GM13976 (cell line): ENCODE results near the gene CYSRT1.
A peak's percentile ranks its signal among the peaks of the same experiment; 100 is the strongest.
"Not testable (repeated sequence)": the region's sequence is repeated elsewhere in the genome, so short reads cannot be mapped to it uniquely, and the experiment has no call there.

Experiments
- DNase-seq: peaks from one replicate; pipeline ENCODE4 v3.0.0; 2012; ENCODE audit warnings: low spot score
- CTCF ChIP-seq: IDR thresholded peaks from 2 replicates; pipeline ENCODE4 v1.5.1; 2012; ENCODE audit warnings: borderline replicate concordance, mild to moderate bottlenecking; ENCODE audit not compliant: insufficient read depth; ENCODE audit errors: extremely low read depth, missing control alignments, control extremely low read depth
- in situ Hi-C: fragments of 300-500 bp; cut with MboI; formaldehyde crosslinking; loops from one replicate; pipeline ENCODE4 v1.12.0; 2022; ENCODE audit warnings: low sequenced_read_pairs, mixed read lengths, inconsistent platforms; ENCODE audit not compliant: unreplicated experiment

CYSRT1 gene

GRCh38 chr9:137240841-137241489 lies 16.0 kb downstream of the CYSRT1 start, which contains the start of gene TUBB4B:
Gene TUBB4B, plus strand, starts transcription at chr9:137241287. Its CDS starts 74 bp downstream, at chr9:137241361.
- in situ Hi-C loops: no loop called here
- TF ChIP-seq CTCF: no peak

GRCh38 chr9:137241490-137242268 lies 16.7 kb downstream of the CYSRT1 start:
- DNase-seq: peak; percentile 78
- no peak for TF ChIP-seq CTCF
- in situ Hi-C loops: no loop called here

More at GRCh38 chr9:137240841-137241489, 16.0 kb downstream of the CYSRT1 start, which contains the start of gene TUBB4B:
- peak; percentile 99 for DNase-seq

- no peak for TF ChIP-seq CTCF
- in situ Hi-C loops: no loop called here
Measured at GRCh38 chr9:137242269-137243203, 17.6 kb downstream of the CYSRT1 start.

GRCh38 chr9:137243266-137243625 lies 18.3 kb downstream of the CYSRT1 start:
- in situ Hi-C loops, DNase-seq: not testable (repeated sequence)

More at GRCh38 chr9:137242269-137243203, 17.6 kb downstream of the CYSRT1 start:
- no peak for DNase-seq

- TF ChIP-seq CTCF: no peak
- no peak for DNase-seq
- in situ Hi-C loops: no loop called here
Measured at GRCh38 chr9:137243626-137244485, 18.9 kb downstream of the CYSRT1 start.

- DNase-seq: no peak
- TF ChIP-seq CTCF: no peak
- in situ Hi-C loops: no loop called here
Measured at GRCh38 chr9:137244486-137245449, 19.8 kb downstream of the CYSRT1 start.
